BE2C (cell line): ENCODE data around the gene TESMIN.
A peak's percentile ranks its signal among the peaks of the same experiment; 100 is the strongest.

Experiments
- DNase-seq: peaks from one replicate; pipeline ENCODE4 v3.0.0-alpha.2; 2020
- H3K27me3 ChIP-seq: fragments of 250-450 bp; sonication (Bioruptor Pico); 2 replicates; pipeline ENCODE4 v1.5.1; 2020; ENCODE audit warnings: mild to moderate bottlenecking
- H3K36me3 ChIP-seq: fragments of 250-450 bp; sonication (Bioruptor Pico); 2 replicates; pipeline ENCODE4 v1.5.1; 2020; ENCODE audit warnings: mild to moderate bottlenecking
- H3K4me1 ChIP-seq: fragments of 250-450 bp; sonication (Bioruptor Pico); 2 replicates; pipeline ENCODE4 v1.5.1; 2020
- H3K4me3 ChIP-seq: 2 replicates; pipeline ENCODE4 v1.5.1; 2011; ENCODE audit warnings: low read depth, low read length
- H3K9me3 ChIP-seq: fragments of 250-450 bp; sonication (Bioruptor Pico); 2 replicates; pipeline ENCODE4 v1.5.1; 2020
- TF ChIP-seq, protein P1 (sequence below): IDR thresholded peaks from 2 replicates; pipeline ENCODE4 v1.5.1; 2012; ENCODE audit warnings: mild to moderate bottlenecking, low read depth, low read length

The TESMIN gene

DNA sequence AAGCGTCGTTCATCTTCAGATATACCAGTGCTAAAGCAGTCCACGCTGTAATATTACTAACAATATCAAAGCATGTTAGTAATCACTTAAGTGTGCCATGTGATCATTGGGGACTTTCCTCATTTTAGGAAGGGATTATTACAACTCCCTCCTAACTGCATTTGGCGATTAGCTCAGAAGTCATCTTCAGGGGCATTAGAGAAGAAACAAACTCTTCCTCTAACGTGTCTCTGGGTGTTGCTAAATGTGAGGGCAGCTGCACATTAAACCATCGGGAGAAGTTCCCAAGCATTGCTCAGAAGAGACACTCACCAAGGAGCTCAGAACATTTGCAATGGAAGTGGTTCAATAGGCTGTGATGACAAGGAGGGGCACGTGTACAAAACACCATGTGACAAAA, 17.2 kb downstream of the TESMIN start:
- no peaks in the 10 kb centered on the region for H3K9me3 ChIP-seq
- no peak for DNase-seq
- H3K4me1 ChIP-seq: 0 out of 2 replicates have a peak, but pooled peaks cover 6% of the 10 kb centered on the region
- H3K4me3 ChIP-seq: no peak overlapping the region
- H3K36me3 ChIP-seq: no peaks in the 10 kb centered on the region
- TF ChIP-seq, protein P1, sequence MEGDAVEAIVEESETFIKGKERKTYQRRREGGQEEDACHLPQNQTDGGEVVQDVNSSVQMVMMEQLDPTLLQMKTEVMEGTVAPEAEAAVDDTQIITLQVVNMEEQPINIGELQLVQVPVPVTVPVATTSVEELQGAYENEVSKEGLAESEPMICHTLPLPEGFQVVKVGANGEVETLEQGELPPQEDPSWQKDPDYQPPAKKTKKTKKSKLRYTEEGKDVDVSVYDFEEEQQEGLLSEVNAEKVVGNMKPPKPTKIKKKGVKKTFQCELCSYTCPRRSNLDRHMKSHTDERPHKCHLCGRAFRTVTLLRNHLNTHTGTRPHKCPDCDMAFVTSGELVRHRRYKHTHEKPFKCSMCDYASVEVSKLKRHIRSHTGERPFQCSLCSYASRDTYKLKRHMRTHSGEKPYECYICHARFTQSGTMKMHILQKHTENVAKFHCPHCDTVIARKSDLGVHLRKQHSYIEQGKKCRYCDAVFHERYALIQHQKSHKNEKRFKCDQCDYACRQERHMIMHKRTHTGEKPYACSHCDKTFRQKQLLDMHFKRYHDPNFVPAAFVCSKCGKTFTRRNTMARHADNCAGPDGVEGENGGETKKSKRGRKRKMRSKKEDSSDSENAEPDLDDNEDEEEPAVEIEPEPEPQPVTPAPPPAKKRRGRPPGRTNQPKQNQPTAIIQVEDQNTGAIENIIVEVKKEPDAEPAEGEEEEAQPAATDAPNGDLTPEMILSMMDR: no peak
- no peaks in the 10 kb centered on the region for H3K27me3 ChIP-seq

DNA sequence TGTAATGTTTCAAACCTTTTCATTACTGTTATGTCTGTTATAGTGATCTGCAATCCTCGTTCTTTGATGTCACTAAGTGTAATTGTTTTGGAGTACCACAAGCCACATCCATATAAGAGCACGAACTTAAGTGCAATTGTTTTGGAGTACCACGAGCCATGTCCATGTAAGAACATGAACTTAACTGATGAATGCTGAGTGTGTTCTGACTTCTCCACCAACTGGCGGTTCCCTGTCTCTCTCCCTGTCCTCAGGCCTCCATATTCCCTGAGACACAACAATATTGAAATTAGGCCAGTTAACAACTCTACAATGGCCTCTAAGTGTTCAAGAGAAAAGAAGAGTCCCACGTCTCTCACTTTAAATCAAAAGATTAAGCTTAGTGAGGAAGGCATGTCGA, 23.5 kb downstream of the TESMIN start:
- Histone ChIP-seq H3K4me1 (no peaks in the 10 kb centered on the region), H3K36me3 (no peaks in the 10 kb centered on the region), H3K9me3 (no peaks in the 10 kb centered on the region), H3K27me3 (no peaks in the 10 kb centered on the region), H3K4me3 (no peak overlapping the region)
- TF ChIP-seq, protein P1: peak; percentile 39; the same call in 1 of the 2 replicates
- DNase-seq: no peak

DNA sequence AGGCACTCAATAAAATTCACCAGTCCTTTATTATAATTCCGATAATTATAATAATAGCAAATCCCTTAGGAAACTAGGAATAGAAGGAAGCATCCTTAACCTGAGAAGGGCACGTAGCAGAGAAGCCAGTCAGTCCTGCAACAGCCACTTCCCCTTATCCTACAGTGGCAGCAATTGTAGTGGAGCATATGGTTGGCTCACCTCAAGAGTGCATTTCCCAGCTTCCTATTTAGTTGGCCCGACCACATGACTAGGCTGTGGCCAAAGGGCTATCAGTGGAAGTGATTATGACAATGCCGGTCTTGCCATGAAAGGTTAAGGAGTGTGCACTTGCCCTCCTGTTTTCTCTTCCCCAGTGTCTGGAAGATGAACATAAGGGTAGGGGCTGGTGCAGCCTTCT, 27.0 kb downstream of the TESMIN start:
- Histone ChIP-seq H3K9me3 (no peaks in the 10 kb centered on the region; the same call in 1 of the 2 replicates), H3K36me3 (no peaks in the 10 kb centered on the region), H3K4me1 (no peaks in the 10 kb centered on the region), H3K27me3 (no peaks in the 10 kb centered on the region), H3K4me3 (no peak overlapping the region)
- TF ChIP-seq, protein P1: no peak
- DNase-seq: no peak

DNA sequence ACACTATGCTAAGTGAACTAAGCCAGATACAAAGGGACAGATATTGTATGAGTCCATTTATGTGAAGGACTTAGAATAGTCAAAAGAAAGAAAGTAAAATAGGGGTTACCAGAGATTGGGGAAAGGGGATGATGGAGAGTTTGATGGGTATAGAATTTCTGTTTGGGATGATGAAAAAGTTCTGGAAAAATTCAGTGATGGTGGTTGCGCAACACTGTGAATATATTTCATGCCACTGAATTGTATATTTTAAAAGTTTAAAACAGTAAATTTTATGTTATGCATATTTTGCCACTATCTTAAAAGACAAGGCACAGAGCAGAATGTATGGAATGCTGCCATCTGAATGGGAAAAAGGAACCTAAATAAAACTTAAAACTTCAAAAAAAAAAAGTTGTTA, 29.2 kb downstream of the TESMIN start:
- TF ChIP-seq, protein P1: no peak

DNA sequence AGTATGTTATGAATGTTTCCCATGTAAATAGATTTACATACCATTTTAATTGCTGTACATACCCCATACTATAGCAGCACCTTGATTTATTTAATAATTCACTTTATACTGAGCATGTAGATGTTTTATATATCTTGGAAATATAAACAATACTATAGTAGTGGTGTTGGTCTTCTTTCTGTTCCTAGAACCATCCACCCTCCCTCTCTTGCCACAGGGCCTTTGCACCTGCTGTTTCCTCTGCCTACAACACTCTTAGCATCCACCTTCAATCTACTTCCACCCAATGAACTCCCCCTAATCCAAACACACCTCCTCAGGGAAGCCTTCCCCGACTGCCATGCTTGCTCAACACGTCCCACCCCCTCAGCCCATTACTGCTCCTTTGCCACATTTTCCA, 30.2 kb downstream of the TESMIN start:
- Histone ChIP-seq H3K36me3 (no peaks in the 10 kb centered on the region), H3K4me1 (no peaks in the 10 kb centered on the region), H3K4me3 (no peak overlapping the region), H3K27me3 (no peaks in the 10 kb centered on the region), H3K9me3 (peaks cover 3% of the 10 kb centered on the region)
- no peak for DNase-seq
- TF ChIP-seq, protein P1: no peak

More for the DNA sequence above, 29.2 kb downstream of the TESMIN start:
- no peaks in the 10 kb centered on the region for H3K36me3 ChIP-seq
- H3K27me3 ChIP-seq: no peaks in the 10 kb centered on the region
- no peaks in the 10 kb centered on the region; the same call in 1 of the 2 replicates for H3K9me3 ChIP-seq
- no peak for DNase-seq
- no peak overlapping the region for H3K4me3 ChIP-seq
- no peaks in the 10 kb centered on the region for H3K4me1 ChIP-seq

DNA sequence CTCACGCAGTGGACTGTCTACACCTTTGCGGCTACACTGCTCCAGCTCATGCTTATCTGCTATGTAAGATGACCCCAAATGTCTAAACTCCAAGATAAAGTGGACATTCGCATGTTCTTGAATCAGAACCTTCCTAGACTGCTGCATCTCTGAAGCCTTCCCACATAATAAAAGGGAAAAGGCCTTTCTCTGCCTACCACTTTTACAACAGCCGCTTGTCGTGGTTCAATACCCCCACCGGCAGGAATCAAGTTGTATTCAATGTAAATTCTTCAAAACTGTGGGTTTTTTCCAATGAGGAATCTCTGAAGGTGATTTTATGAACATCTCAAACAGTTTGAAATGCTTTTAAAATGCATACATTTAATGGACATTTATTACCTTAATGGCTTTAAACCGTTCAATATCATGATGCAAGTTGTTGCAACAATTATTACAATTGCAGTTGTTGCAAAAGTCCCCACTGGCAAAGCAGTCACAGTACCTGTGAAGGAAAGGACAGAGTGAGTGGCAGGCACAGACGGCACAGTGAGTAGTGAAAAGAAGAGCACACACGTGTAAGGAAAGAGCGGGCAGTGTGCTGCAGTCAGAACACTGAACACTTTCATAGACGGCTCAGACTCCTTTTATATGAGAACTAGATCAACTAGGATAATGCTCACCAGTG, 35.7 kb downstream of the TESMIN start:
- Histone ChIP-seq H3K27me3 (no peaks in the 10 kb centered on the region), H3K9me3 (peaks cover 3% of the 10 kb centered on the region), H3K4me1 (no peaks in the 10 kb centered on the region), H3K4me3 (no peak overlapping the region), H3K36me3 (no peaks in the 10 kb centered on the region)
- TF ChIP-seq, protein P1: no peak
- no peak for DNase-seq
